Measurements from ENCODE around the gene TCEAL1. TPM values are rescaled to one million over a fixed set of nuclear protein-coding genes. Genes with fewer than 3 reads are reported as not detected.
"Not testable (repeated sequence)": the region's sequence is repeated elsewhere in the genome, so short reads cannot be mapped to it uniquely, and the experiment has no call there.

TCEAL1 gene
- total RNA-seq, 1 donor from 2014 or later = 27.7 TPM

DNA sequence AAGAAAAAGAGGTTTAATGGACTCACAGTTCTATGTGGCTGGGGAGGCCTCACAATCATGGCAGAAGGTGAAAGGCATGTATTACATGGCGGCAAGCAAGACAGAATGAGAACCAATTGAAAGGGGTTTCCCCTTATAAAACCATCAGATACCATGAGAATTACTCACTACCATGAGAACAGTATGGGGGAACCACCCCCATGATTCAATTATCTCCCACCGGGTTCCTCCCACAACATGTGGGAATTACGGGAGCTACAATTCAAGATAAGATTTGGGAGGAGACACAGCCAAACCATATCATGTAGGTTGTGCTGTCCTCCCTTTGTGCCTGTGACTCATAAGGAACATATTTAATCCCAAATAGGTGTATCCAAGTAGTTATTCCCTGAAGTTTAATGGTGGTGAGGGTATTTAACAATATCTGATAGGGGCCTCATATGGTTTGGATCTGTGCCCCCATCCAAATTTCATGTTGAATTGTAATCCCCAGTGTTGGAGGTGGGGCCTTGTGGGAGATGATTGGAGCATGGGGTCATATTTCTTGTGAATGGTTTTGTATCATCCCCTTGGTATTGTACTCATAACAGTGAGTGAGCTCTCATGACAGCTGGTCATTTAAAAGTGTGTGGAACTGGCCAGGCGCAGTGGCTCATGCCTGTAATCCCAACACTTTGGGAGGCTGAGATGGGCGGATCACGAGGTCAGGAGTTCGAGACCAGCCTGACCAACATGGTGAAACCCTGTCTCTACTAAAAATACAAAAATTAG lies 26.6 kb downstream of the TCEAL1 start:
- H3K36me3 ChIP-seq (ENCODE audit: control insufficient read depth in 3 of 3, insufficient read depth in 3 of 3, low read length in 3 of 3); H3K27me3 ChIP-seq (ENCODE audit: control insufficient read depth in 3 of 3, insufficient read depth in 3 of 3, low read length in 3 of 3); H3K9me3 ChIP-seq (ENCODE audit: control insufficient read depth in 3 of 3, low read length in 3 of 3); H3K4me1 ChIP-seq (ENCODE audit: control insufficient read depth in 3 of 3, insufficient read depth in 3 of 3, low read length in 3 of 3); H3K9ac ChIP-seq (ENCODE audit: low read depth in 1 of 3, low read length in 3 of 3); H3K27ac ChIP-seq (ENCODE audit: low read depth, low read length); H3K4me3 ChIP-seq (ENCODE audit: low read length in 3 of 3): not testable (repeated sequence)

DNA sequence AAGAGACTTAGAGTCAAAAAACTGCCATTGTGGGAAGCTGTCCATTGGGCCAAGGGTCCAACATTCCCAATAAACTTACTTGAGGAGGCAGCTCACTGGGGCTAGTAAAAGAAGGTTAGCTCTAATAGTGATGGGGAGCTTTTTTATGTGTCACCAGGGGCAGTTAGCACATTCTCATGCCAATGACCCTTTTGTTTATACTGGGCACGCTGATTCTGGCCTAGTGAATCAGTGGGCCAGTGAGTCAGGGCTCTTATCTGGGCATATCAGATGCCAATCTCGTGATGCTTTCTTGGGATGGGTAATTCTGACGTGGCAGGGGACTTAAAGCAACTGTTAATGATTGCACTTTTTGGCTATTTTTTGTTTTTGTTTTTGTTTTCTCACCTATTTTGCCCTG lies 27.8 kb downstream of the TCEAL1 start:
- Histone ChIP-seq H3K27me3 (ENCODE audit: control insufficient read depth in 3 of 3, insufficient read depth in 3 of 3, low read length in 3 of 3) (peaks cover 0 to 9% (median 0%) of the 10 kb centered on the region in 3 donors), H3K36me3 (ENCODE audit: control insufficient read depth in 3 of 3, insufficient read depth in 3 of 3, low read length in 3 of 3) (no peaks in the 10 kb centered on the region), H3K9me3 (ENCODE audit: control insufficient read depth in 3 of 3, low read length in 3 of 3) (no peaks in the 10 kb centered on the region), H3K4me1 (ENCODE audit: control insufficient read depth in 3 of 3, insufficient read depth in 3 of 3, low read length in 3 of 3) (no peaks in the 10 kb centered on the region), H3K27ac (ENCODE audit: low read depth, low read length) (no peak overlapping the region), H3K4me3 (ENCODE audit: low read length in 3 of 3) (no peak overlapping the region), H3K9ac (ENCODE audit: low read depth in 1 of 3, low read length in 3 of 3) (no peak overlapping the region)

DNA sequence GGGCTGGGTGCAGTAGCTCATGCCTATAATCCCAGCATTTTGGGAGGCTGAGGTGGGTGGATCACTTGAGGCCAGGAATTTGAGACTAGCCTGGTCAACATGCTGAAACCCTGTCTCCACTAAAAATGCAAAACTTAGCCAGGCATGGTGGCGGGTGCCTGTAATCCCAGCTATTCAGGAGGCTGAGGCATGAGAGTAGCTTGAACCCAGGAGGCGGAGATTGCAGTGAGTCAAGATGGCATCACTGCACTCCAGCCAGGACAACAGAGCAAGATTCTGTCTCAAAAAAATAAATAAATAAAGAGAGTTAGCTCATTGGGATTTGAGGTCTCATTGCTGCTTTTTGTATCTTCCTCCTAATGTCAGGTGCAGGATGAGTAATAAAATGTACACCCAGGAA lies 28.3 kb downstream of the TCEAL1 start:
- not testable (repeated sequence) for H3K4me3 ChIP-seq (ENCODE audit: low read length in 3 of 3); H3K36me3 ChIP-seq (ENCODE audit: control insufficient read depth in 3 of 3, insufficient read depth in 3 of 3, low read length in 3 of 3); H3K27ac ChIP-seq (ENCODE audit: low read depth, low read length); H3K27me3 ChIP-seq (ENCODE audit: control insufficient read depth in 3 of 3, insufficient read depth in 3 of 3, low read length in 3 of 3); H3K9me3 ChIP-seq (ENCODE audit: control insufficient read depth in 3 of 3, low read length in 3 of 3); H3K4me1 ChIP-seq (ENCODE audit: control insufficient read depth in 3 of 3, insufficient read depth in 3 of 3, low read length in 3 of 3); H3K9ac ChIP-seq (ENCODE audit: low read depth in 1 of 3, low read length in 3 of 3)

DNA sequence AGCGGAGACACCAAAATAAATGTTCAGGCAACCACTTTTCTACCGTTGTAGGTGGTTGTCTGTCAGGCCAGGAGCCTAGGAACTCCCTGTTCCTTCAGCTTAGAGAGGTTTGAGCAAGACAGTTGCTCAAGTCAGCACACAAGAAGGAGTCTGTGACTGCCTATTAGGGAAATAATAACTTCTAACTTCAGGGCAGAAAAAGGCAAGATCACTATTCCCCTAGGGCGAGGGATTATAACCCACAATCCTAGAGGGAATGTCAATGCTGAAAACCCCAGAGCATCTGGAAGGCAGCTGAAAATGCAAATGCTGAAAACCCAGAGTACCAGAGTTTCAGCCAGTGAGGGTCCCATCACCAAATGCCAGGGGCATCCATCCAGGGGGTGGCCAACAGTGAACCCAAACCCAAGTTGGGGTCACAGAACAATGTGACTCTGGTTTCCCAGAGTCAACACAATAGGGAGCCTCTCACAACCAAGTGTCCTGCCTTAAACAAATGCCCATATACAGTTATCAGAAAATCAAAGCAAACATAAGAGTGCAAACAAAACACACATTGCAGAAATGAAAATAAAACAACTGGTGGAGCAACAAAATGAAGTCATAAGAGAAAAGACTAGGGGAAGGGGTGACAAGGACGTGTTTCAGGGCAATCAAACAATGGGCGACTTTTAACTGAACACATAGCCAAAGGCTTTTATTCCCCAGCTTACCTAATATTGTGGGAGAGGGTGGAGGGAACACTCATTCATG lies 30.1 kb downstream of the TCEAL1 start:
- H3K9ac ChIP-seq (ENCODE audit: low read depth in 1 of 3, low read length in 3 of 3) = no peak overlapping the region
- H3K27ac ChIP-seq (ENCODE audit: low read depth, low read length) = no peak overlapping the region
- H3K4me3 ChIP-seq (ENCODE audit: low read length in 3 of 3) = no peak overlapping the region
- H3K4me1 ChIP-seq (ENCODE audit: control insufficient read depth in 3 of 3, insufficient read depth in 3 of 3, low read length in 3 of 3) = no peaks in the 10 kb centered on the region
- H3K9me3 ChIP-seq (ENCODE audit: control insufficient read depth in 3 of 3, low read length in 3 of 3) = no peaks in the 10 kb centered on the region
- H3K36me3 ChIP-seq (ENCODE audit: control insufficient read depth in 3 of 3, insufficient read depth in 3 of 3, low read length in 3 of 3) = no peaks in the 10 kb centered on the region
- H3K27me3 ChIP-seq (ENCODE audit: control insufficient read depth in 3 of 3, insufficient read depth in 3 of 3, low read length in 3 of 3) = peaks cover 1 to 9% (median 3%) of the 10 kb centered on the region in 3 donors

DNA sequence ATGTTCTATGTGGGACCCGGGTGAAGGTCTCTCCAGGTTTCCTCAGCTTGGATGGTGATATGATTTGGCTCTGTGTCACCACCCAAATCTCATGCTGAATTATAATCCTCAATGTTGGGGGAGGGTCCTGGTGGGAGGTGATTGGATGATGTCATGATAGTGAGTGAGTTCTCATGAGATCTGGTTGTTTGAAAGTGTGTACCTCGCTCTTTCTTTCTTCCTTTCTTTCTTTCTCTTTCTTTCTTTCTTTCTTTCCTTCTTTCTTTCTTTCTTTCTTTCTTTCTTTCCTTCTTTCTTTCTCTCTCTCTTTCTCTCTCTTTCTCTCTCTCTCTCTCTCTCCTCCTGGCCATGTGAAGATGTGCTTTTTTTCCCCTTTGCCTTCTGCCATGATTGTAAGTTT lies 30.7 kb downstream of the TCEAL1 start:
- not testable (repeated sequence) for H3K4me1 ChIP-seq (ENCODE audit: control insufficient read depth in 3 of 3, insufficient read depth in 3 of 3, low read length in 3 of 3); H3K9ac ChIP-seq (ENCODE audit: low read depth in 1 of 3, low read length in 3 of 3); H3K9me3 ChIP-seq (ENCODE audit: control insufficient read depth in 3 of 3, low read length in 3 of 3); H3K4me3 ChIP-seq (ENCODE audit: low read length in 3 of 3); H3K27ac ChIP-seq (ENCODE audit: low read depth, low read length); H3K36me3 ChIP-seq (ENCODE audit: control insufficient read depth in 3 of 3, insufficient read depth in 3 of 3, low read length in 3 of 3)
- peaks cover 3 to 10% (median 5%) of the 10 kb centered on the region in 3 donors for H3K27me3 ChIP-seq (ENCODE audit: control insufficient read depth in 3 of 3, insufficient read depth in 3 of 3, low read length in 3 of 3)

DNA sequence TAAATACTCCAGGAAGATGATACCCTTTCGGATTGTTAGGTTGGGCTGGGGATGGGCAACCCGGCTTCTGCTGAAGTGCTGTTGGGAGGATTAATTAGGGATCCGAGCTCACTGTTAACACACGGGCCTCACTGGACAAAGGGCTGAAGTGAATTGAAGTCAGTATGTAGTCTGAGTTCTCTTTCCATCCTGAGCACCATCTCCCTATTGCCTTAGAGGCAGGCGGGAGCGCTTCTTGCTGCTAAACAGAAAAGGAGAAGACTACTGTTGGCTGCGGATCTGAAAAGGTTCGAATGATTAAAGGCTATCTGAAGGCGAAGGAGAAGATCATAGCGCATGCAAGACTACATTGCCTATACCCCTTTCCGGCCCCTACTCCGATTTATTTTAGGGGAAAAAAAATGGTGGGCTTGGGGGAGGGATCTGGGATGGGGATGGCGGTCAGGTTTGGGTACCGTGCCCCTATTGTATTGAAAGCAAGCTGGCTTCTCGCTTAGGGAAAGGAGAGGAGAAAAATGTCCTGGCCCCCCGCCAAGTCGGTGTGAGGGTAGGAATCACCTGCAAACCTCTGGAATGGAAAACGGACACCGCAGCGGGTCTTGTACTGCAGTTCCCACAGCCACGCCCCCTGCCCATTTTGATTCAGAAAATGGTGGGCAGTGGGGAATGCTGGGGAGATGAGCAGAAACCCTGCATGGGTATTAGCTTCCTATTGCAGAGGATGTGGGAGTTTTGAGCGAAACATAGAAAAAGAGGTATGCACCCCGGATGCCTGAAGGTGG lies 35.4 kb downstream of the TCEAL1 start:
- Histone ChIP-seq H3K9me3 (ENCODE audit: control insufficient read depth in 3 of 3, low read length in 3 of 3) (no peaks in the 10 kb centered on the region), H3K4me1 (ENCODE audit: control insufficient read depth in 3 of 3, insufficient read depth in 3 of 3, low read length in 3 of 3) (no peaks in the 10 kb centered on the region), H3K4me3 (ENCODE audit: low read length in 3 of 3) (no peak overlapping the region), H3K27ac (ENCODE audit: low read depth, low read length) (no peak overlapping the region), H3K27me3 (ENCODE audit: control insufficient read depth in 3 of 3, insufficient read depth in 3 of 3, low read length in 3 of 3) (peaks cover 3 to 11% (median 5%) of the 10 kb centered on the region in 3 donors), H3K36me3 (ENCODE audit: control insufficient read depth in 3 of 3, insufficient read depth in 3 of 3, low read length in 3 of 3) (no peaks in the 10 kb centered on the region), H3K9ac (ENCODE audit: low read depth in 1 of 3, low read length in 3 of 3) (no peak overlapping the region)

DNA sequence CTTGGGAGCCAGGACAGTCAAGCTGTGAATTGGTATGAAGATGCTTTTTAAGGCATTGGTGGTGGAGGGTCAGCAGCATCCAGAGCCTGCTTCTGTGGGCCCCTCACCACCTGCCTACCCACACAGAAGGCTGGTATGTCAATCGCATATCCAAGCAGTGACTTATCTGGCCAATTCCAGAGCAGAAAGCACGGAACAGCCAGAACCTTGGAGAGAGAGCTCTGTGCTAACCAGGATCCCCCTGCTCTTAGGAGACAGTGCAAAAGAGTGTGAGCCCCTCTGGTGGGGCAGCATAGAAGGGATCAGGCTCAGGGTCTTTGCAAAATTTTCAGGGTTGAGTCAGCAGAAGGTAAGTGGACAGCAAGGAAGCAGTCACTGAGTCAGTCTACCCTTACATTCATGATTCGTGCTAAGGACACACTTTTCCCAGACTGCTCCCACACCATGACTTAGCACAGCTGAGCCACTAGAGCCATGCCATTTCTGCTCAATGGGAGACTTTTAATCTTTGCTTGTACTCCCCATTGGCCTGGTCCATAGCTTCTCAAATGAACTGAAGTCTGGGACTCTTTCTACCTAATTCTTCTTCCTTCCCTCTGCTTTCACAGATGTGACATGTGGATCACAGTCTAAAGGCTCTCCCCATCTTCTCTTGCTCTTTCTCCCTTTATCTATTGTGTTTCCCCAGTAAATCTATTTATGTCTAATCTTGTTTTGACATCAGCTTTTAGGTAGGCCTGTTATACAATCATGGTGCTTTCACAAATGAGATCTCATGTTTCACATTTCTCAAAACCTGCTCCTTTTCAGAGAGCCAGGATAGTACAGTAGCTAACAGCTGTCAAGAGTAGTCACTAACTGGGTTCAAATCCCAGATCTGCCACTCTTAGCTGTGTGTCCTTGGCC lies 37.7 kb downstream of the TCEAL1 start:
- Histone ChIP-seq H3K27ac (ENCODE audit: low read depth, low read length) (no peak overlapping the region), H3K4me1 (ENCODE audit: control insufficient read depth in 3 of 3, insufficient read depth in 3 of 3, low read length in 3 of 3) (no peaks in the 10 kb centered on the region), H3K36me3 (ENCODE audit: control insufficient read depth in 3 of 3, insufficient read depth in 3 of 3, low read length in 3 of 3) (no peaks in the 10 kb centered on the region), H3K27me3 (ENCODE audit: control insufficient read depth in 3 of 3, insufficient read depth in 3 of 3, low read length in 3 of 3) (peaks cover 3 to 5% (median 5%) of the 10 kb centered on the region in 3 donors), H3K9me3 (ENCODE audit: control insufficient read depth in 3 of 3, low read length in 3 of 3) (no peaks in the 10 kb centered on the region), H3K9ac (ENCODE audit: low read depth in 1 of 3, low read length in 3 of 3) (no peak overlapping the region), H3K4me3 (ENCODE audit: low read length in 3 of 3) (no peak overlapping the region)

DNA sequence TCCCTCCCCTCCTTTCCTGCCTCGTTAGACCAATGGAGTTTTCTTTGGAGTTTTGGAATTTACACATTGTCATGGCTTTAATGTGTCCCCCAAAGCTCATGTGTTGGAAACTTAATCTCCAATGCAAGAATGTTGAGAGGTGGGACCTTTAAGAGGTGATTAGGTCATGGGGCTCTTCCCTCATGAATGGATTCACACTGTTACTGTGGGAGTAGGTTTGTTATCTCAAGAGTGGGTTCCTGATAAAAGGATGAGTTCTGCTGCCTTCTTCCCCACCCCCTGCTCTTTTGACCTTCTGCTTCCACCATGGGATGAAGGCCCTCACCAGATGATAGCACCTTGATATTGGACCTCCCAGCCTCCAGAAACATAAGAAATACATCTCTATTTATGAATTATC lies 41.0 kb downstream of the TCEAL1 start:
- H3K27me3 ChIP-seq (ENCODE audit: control insufficient read depth in 3 of 3, insufficient read depth in 3 of 3, low read length in 3 of 3) = peaks cover 0 to under 1% (median 0%) of the 10 kb centered on the region in 3 donors
- no peaks in the 10 kb centered on the region for H3K4me1 ChIP-seq (ENCODE audit: control insufficient read depth in 3 of 3, insufficient read depth in 3 of 3, low read length in 3 of 3)
- no peaks in the 10 kb centered on the region for H3K9me3 ChIP-seq (ENCODE audit: control insufficient read depth in 3 of 3, low read length in 3 of 3)
- no peak overlapping the region for H3K4me3 ChIP-seq (ENCODE audit: low read length in 3 of 3)
- no peak overlapping the region for H3K9ac ChIP-seq (ENCODE audit: low read depth in 1 of 3, low read length in 3 of 3)
- H3K36me3 ChIP-seq (ENCODE audit: control insufficient read depth in 3 of 3, insufficient read depth in 3 of 3, low read length in 3 of 3) = peaks cover 0 to 4% (median 3%) of the 10 kb centered on the region in 3 donors
- no peak overlapping the region for H3K27ac ChIP-seq (ENCODE audit: low read depth, low read length)

All from skeletal muscle tissue (tissue), 4 donors.